Thyroid gland (tissue), 4 donors: ENCODE measurements around the gene NALF2. TPM values are rescaled to one million over a fixed set of nuclear protein-coding genes. Genes with fewer than 3 reads are reported as not detected.

Experiments used
- DNase-seq, 2 donors: peaks; one replicate each; pipeline ENCODE4 v3.0.0-alpha.2; 2019
- H3K27ac ChIP-seq, 3 donors: fragments of 200-600 bp; sonication (generic); 1 replicate in 2 of 3; 2 replicates in 1 of 3; pipeline ENCODE4 v1.5.1; 2016 to 2019; ENCODE audit warnings: mild to moderate bottlenecking in 1 of 3, moderate library complexity in 1 of 3
- H3K27me3 ChIP-seq: fragments of 200-600 bp; sonication (generic); one replicate; pipeline ENCODE4 v1.5.1; 2019
- H3K36me3 ChIP-seq, 2 donors: fragments of 200-600 bp; sonication (generic); one replicate each; pipeline ENCODE4 v1.5.1; 2016 to 2019
- H3K4me1 ChIP-seq, 2 donors: fragments of 200-600 bp; sonication (generic); one replicate each; pipeline ENCODE4 v1.5.1; 2017 to 2019
- H3K4me3 ChIP-seq, 3 donors: fragments of 200-600 bp; sonication (generic); replicated peaks in 1 of 3; 1 replicate in 2 of 3; 2 replicates in 1 of 3; pipeline ENCODE4 v1.5.1; 2016; ENCODE audit warnings: mild to moderate bottlenecking in 1 of 3
- H3K9me3 ChIP-seq: fragments of 200-600 bp; sonication (generic); one replicate; pipeline ENCODE4 v1.5.1; 2017
- CTCF ChIP-seq, 6 experiments: fragments of 200-600 bp in 3 of 6; fragments of 450-650 bp in 3 of 6; sonication (generic) in 3 of 6; IDR thresholded peaks; one replicate each; pipeline ENCODE4 v1.5.1; 2016 to 2019; ENCODE audit warnings: antibody characterized with exemption in 6 of 6, mild to moderate bottlenecking in 2 of 6, inconsistent platforms in 1 of 6, moderate library complexity in 1 of 6
- POLR2A ChIP-seq, 2 donors: fragments of 450-650 bp; IDR thresholded peaks; one replicate each; pipeline ENCODE4 v1.6.1; 2017; ENCODE audit warnings: antibody characterized with exemption in 2 of 2, mild to moderate bottlenecking in 2 of 2, moderate library complexity in 1 of 2
- WGBS, 2 donors: methylation state at CpG; one replicate each; pipeline ENCODE4 v1.1.5; 2017; 5-methylcytosine and 5-hydroxymethylcytosine counted together
- intact Hi-C: fragments of 100-400 bp; cut with DNase I; formaldehyde crosslinking; loops from one replicate; pipeline ENCODE4 v1.15.1; 2023
- total RNA-seq, 4 donors: library from RNA; depleted of rRNA; stranded (reverse); fragments of >200 nt; gene quantifications; one replicate each; pipeline ENCODE4 v1.2.3, GENCODE V29; 2016

Gene NALF2
- total RNA-seq, 4 donors from 2014 or later, result 2.8 to 26.1 (median 19.5) TPM

GRCh38 chrX:69508610-69509009, 4.5 kb downstream of the NALF2 start:
- Histone ChIP-seq H3K27ac (no peak overlapping the region), H3K9me3 (no peaks in the 10 kb centered on the region), H3K4me3 (no peak overlapping the region), H3K4me1 (peaks cover 0 to 8% of the 10 kb centered on the region in 2 donors), H3K36me3 (no peaks in the 10 kb centered on the region), H3K27me3 (no peaks in the 10 kb centered on the region)
- intact Hi-C loops, result no loop called here
- no peak for TF ChIP-seq POLR2A (IDR thresholded peaks at IDR 0.05)
- no peak for TF ChIP-seq CTCF (IDR thresholded peaks at IDR 0.05)
- no peak for DNase-seq
- WGBS, 2 donors, result 83 to 89% methylated on average over 3 to 4 of the region's 5 CpGs

GRCh38 chrX:69510137-69510715, 6.1 kb downstream of the NALF2 start:
- 17 to 41% methylated on average over 1 to 5 of the region's 6 CpGs for WGBS, 2 donors
- Histone ChIP-seq H3K27me3 (no peaks in the 10 kb centered on the region), H3K9me3 (no peaks in the 10 kb centered on the region), H3K4me3 (no peak overlapping the region), H3K4me1 (peaks cover 0 to 8% of the 10 kb centered on the region in 2 donors), H3K27ac (no peak overlapping the region), H3K36me3 (no peaks in the 10 kb centered on the region)
- peak; percentile 57 to 78 for DNase-seq
- TF ChIP-seq POLR2A (IDR thresholded peaks at IDR 0.05), result no peak
- no peak for TF ChIP-seq CTCF (IDR thresholded peaks at IDR 0.05)
- intact Hi-C loops, result no loop called here

DNA sequence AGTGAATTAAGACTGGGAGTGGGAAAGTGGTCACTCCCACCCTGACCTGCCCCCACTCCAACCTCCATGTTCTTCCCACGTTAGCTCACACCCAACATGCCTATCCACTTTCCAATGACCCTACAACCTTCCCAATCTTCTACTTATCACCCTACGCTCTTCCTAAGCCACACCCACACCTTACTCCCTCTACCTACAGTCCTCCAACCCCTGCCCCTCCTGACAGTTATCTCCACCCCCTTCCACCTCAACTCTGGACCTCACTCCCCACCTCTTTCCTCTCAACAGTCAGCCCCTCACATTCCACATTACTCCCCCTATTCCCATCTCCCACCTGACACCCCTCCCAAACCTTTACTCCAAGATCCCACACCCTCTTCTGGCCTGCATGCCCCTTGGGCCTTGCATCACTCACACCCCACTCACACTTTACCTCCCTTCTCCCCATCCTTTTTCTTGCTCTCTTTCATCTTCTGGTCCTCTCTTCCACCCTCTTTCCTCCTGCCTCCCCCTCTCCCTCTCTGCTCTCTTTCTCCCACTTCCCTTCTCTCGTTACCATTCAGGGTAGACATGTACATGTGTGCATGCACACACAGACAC, 6.9 kb downstream of the NALF2 start:
- no peak overlapping the region for H3K4me3 ChIP-seq
- intact Hi-C loops, result no loop called here
- no peaks in the 10 kb centered on the region for H3K9me3 ChIP-seq
- 95 to 97% methylated on average over 3 of the region's 3 CpGs for WGBS, 2 donors
- H3K27ac ChIP-seq, result no peak overlapping the region
- peaks cover 0 to 8% of the 10 kb centered on the region in 2 donors for H3K4me1 ChIP-seq
- no peak for DNase-seq
- TF ChIP-seq POLR2A (IDR thresholded peaks at IDR 0.05) (no peak), CTCF (IDR thresholded peaks at IDR 0.05) (no peak)
- H3K36me3 ChIP-seq, result no peaks in the 10 kb centered on the region
- no peaks in the 10 kb centered on the region for H3K27me3 ChIP-seq

GRCh38 chrX:69522052-69522451, 17.9 kb downstream of the NALF2 start:
- Histone ChIP-seq H3K27ac (no peak overlapping the region), H3K4me3 (no peak overlapping the region), H3K27me3 (no peaks in the 10 kb centered on the region), H3K36me3 (no peaks in the 10 kb centered on the region), H3K4me1 (peaks cover 0 to 5% of the 10 kb centered on the region in 2 donors), H3K9me3 (no peaks in the 10 kb centered on the region)
- no peak for TF ChIP-seq POLR2A (IDR thresholded peaks at IDR 0.05)
- no peak for TF ChIP-seq CTCF (IDR thresholded peaks at IDR 0.05)
- no peak for DNase-seq
- intact Hi-C loops, result no loop called here

DNA sequence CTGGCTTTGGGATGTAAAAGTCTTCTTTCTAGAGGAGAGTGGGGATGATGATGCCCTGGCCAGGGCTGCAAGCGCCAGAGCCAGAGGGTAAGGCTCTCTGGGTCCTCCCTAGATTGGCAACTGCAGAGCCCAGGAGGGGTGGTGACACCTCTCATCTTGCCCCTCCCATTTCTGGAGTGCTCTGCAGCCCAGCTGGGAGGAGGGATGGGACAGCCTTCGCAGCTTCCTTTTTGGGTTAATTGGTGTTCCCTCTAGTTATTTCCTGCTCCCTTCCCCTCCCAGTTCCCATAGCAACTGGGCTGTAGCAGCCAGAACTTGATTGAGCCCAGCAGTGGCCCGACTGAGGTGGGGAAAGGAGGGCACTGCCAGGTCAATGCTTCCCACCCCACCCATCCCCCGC, 19.2 kb downstream of the NALF2 start:
- TF ChIP-seq CTCF (IDR thresholded peaks at IDR 0.05) (no peak), POLR2A (IDR thresholded peaks at IDR 0.05) (no peak)
- DNase-seq, result no peak
- Histone ChIP-seq H3K9me3 (no peaks in the 10 kb centered on the region), H3K27ac (no peak overlapping the region), H3K36me3 (no peaks in the 10 kb centered on the region), H3K27me3 (no peaks in the 10 kb centered on the region), H3K4me1 (peaks cover 0 to 5% of the 10 kb centered on the region in 2 donors), H3K4me3 (no peak overlapping the region)
- intact Hi-C loops, result no loop called here
- WGBS, 2 donors, result 40 to 86% methylated on average over 1 to 3 of the region's 4 CpGs
